Cardiac fibroblast (primary cell): ENCODE data around the gene NCOA1.
A peak's percentile ranks its signal among the peaks of the same experiment; 100 is the strongest.

Source experiments
- DNase-seq, 2 donors: peaks; one replicate each; pipeline versions ENCODE4 v3.0.0 to v3.0.0-alpha.2; 2010; ENCODE audit warnings: low read depth in 2 of 2
- H3K4me3 ChIP-seq, 2 donors: replicated peaks in 1 of 2; 1 replicate in 1 of 2; 2 replicates in 1 of 2; pipeline ENCODE4 v1.5.1; 2011; ENCODE audit warnings: low read depth in 2 of 2, low read length in 2 of 2, mild to moderate bottlenecking in 2 of 2, moderate library complexity in 1 of 2
- TF ChIP-seq, protein P1 (sequence below): IDR thresholded peaks from one replicate; pipeline ENCODE4 v1.5.1; 2011; ENCODE audit warnings: low read depth, mild to moderate bottlenecking, low read length, inconsistent platforms

Gene NCOA1

GRCh38 chr2:24739354-24740025 lies 248.4 kb downstream of the NCOA1 start:
- H3K4me3 ChIP-seq: no peak overlapping the region
- peak in 1 of 2 donors; percentile 52 for DNase-seq
- TF ChIP-seq, protein P1, sequence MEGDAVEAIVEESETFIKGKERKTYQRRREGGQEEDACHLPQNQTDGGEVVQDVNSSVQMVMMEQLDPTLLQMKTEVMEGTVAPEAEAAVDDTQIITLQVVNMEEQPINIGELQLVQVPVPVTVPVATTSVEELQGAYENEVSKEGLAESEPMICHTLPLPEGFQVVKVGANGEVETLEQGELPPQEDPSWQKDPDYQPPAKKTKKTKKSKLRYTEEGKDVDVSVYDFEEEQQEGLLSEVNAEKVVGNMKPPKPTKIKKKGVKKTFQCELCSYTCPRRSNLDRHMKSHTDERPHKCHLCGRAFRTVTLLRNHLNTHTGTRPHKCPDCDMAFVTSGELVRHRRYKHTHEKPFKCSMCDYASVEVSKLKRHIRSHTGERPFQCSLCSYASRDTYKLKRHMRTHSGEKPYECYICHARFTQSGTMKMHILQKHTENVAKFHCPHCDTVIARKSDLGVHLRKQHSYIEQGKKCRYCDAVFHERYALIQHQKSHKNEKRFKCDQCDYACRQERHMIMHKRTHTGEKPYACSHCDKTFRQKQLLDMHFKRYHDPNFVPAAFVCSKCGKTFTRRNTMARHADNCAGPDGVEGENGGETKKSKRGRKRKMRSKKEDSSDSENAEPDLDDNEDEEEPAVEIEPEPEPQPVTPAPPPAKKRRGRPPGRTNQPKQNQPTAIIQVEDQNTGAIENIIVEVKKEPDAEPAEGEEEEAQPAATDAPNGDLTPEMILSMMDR: no peak

DNA sequence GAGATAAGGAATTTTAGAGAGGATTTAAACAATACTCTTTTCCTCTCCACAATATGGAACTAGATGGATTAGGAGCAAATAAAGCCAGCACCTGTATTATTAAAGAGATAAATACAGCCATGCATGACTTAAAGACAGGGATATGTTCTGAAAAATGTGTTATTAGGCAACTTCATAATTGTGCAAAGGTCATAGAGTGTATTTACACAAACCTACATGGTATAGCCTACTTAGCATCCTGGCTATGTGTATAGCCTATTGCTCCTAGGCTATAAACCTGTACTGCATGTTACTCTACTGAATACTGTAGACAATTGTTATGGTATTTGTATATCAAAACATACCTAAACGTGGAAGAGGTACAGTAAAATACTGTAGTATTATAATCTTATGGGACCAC lies 249.1 kb downstream of the NCOA1 start:
- no peak for DNase-seq
- H3K4me3 ChIP-seq: no peak overlapping the region
- TF ChIP-seq, protein P1: no peak

DNA sequence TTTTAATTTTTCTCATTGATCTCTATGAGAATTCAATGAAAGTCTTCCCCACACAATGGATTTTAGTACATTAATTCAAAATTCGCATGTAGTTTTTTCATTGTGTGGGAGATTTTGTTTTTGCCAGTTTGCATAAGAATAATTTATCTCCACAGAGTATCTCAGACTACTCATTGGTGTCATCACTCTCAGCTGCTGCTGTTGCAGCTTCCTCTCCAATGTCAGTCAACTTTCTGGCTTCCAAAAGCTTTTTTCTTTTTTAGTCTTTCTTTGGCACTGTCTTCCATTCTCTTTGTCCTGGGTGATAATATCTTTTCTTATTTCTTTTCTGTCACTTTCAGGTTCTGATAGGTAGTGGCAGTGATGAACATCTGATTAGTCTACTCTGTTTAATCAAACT lies 251.7 kb downstream of the NCOA1 start:
- no peak overlapping the region for H3K4me3 ChIP-seq
- DNase-seq: no peak
- TF ChIP-seq, protein P1: no peak

- no peak for DNase-seq
Observed at GRCh38 chr2:24743924-24744323, 252.9 kb downstream of the NCOA1 start.

DNA sequence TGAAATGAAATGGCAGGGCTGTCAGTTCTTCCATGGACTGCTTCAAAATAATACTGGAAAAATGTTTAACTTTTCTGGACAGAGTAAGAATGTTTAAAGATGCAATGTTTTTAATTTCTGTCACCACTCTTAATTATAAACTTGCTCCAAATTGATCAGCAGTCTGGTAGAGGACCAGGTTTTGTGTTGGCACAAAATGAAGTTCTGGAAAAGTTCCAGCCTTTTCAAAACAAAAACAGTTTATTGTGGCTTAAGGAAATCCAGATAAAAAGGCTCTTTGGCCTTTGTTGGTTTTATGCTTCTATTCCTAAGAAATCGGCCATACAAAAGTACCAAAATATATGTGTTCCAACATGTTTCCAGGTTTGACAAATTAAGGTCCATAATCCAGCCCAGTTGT lies 253.3 kb downstream of the NCOA1 start:
- H3K4me3 ChIP-seq: no peak overlapping the region
- TF ChIP-seq, protein P1: no peak
- DNase-seq: no peak

More at GRCh38 chr2:24743924-24744323, 252.9 kb downstream of the NCOA1 start:
- H3K4me3 ChIP-seq: no peak overlapping the region
- TF ChIP-seq, protein P1: no peak

DNA sequence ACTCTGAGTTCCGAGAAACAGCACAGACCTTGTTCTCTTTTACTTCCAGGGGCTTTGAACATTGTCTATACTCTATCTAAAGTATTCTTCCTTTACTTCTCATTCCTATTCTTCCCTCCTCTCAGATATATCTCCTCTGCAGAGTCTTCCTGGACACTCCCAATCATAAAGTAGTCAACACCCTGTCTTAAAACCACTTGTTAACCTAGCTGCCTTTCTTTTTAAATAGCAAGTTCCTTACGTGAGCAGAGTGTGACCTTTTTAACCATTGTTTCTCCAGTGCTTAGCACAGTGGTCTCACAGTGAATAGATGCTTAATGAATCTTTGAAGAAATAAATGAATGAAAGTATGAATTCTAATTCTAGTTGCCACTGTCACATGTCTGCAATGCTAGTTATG lies 254.8 kb downstream of the NCOA1 start:
- TF ChIP-seq, protein P1: no peak
- H3K4me3 ChIP-seq: no peak overlapping the region
- no peak for DNase-seq

- no peak overlapping the region for H3K4me3 ChIP-seq
- TF ChIP-seq, protein P1: no peak
- DNase-seq: no peak
Observed at GRCh38 chr2:24747299-24747698, 256.2 kb downstream of the NCOA1 start.
